Panc1 (cell line): ENCODE data around the gene FNIP1. TPM values are rescaled to one million over a fixed set of nuclear protein-coding genes. Genes with fewer than 3 reads are reported as not detected.

ENCODE experiments used
- ATAC-seq: fragments of 200-7000 bp; cut with Tn5 transposase; 2 replicates; pipeline ENCODE4 v1.9.1; 2020; ENCODE audit warnings: mild to moderate bottlenecking, moderate library complexity
- BruUV-seq: library from RNA; stranded (reverse); fragments of 400-500 nt; replicated peaks from 2 replicates; lab custom pipeline; 2021; lab: Mats Ljungman, UMichigan
- CTCF ChIA-PET: fragments of 300-600 bp; sonication (Branson Sonifier 250); formaldehyde crosslinking; loops from one replicate; lab custom pipeline; 2022; ENCODE audit warnings: antibody characterized with exemption; lab: Charles Lee
- POLR2A ChIA-PET: fragments of 300-600 bp; sonication (Branson Sonifier 250); formaldehyde crosslinking; loops from one replicate; lab custom pipeline; 2022; ENCODE audit warnings: antibody characterized with exemption; lab: Charles Lee
- DNase-seq: peaks from one replicate; pipeline ENCODE4 v3.0.0-alpha.2; 2010; ENCODE audit warnings: low read depth, low spot score
- H3K27ac ChIP-seq: 2 replicates; pipeline ENCODE4 v1.5.1; 2011; ENCODE audit warnings: mild to moderate bottlenecking, low read length, inconsistent platforms
- H3K27me3 ChIP-seq: fragments of 200-500 bp; sonication (Bioruptor generic); 2 replicates; pipeline ENCODE4 v1.6.0; 2014; ENCODE audit warnings: low read length, inconsistent platforms; ENCODE audit not compliant: control insufficient read depth, insufficient read depth
- H3K36me3 ChIP-seq: fragments of 200-500 bp; sonication (Bioruptor generic); 2 replicates; pipeline ENCODE4 v1.5.1; 2014; ENCODE audit warnings: inconsistent platforms, mild to moderate bottlenecking, low read length, moderate library complexity; ENCODE audit not compliant: control insufficient read depth, insufficient read depth
- H3K4me1 ChIP-seq: 2 replicates; pipeline ENCODE4 v1.5.1; 2011; ENCODE audit warnings: inconsistent platforms, mild to moderate bottlenecking, low read length, moderate library complexity; ENCODE audit not compliant: control insufficient read depth, insufficient read depth
- H3K4me3 ChIP-seq, 2 experiments: 2 replicates each; pipeline ENCODE4 v1.5.1; 2011 to 2012; ENCODE audit warnings: low read depth in 2 of 2, low read length in 2 of 2, mild to moderate bottlenecking in 2 of 2, inconsistent platforms in 1 of 2, moderate library complexity in 1 of 2
- H3K9me3 ChIP-seq: fragments of 200-500 bp; sonication (Bioruptor generic); 2 replicates; pipeline ENCODE4 v1.5.1; 2014; ENCODE audit warnings: low read depth, mild to moderate bottlenecking, inconsistent platforms, low read length, moderate library complexity; ENCODE audit not compliant: control insufficient read depth, insufficient read depth
- POLR2AphosphoS5 ChIP-seq: IDR thresholded peaks from 2 replicates; pipeline ENCODE4 v1.6.1; 2012; ENCODE audit warnings: mild to moderate bottlenecking, low read depth, low read length, moderate library complexity
- REST ChIP-seq, 2 experiments: IDR thresholded peaks; 2 replicates each; pipeline ENCODE4 v1.6.1; 2011 to 2012; ENCODE audit warnings: low read depth in 2 of 2, control low read depth in 1 of 2, low read length in 1 of 2, mild to moderate bottlenecking in 1 of 2, moderate library complexity in 1 of 2; ENCODE audit not compliant: insufficient read depth in 1 of 2
- SIN3A ChIP-seq: IDR thresholded peaks from 2 replicates; pipeline ENCODE4 v1.6.1; 2012; ENCODE audit warnings: low read depth, mild to moderate bottlenecking, low read length, moderate library complexity, borderline replicate concordance; ENCODE audit not compliant: insufficient read depth
- TCF7L2 ChIP-seq: IDR thresholded peaks from 2 replicates; pipeline ENCODE4 v1.6.1; 2011; ENCODE audit warnings: mild to moderate bottlenecking, low read depth, low read length, inconsistent platforms
- in situ Hi-C: cut with HindIII; loops from 2 replicates; pipeline ENCODE4 v1.10.0; 2016; ENCODE audit warnings: low sequenced_read_pairs, low pct_unique_long_range_greater_than_20kb
- intact Hi-C: fragments of 100-400 bp; cut with micrococcal nuclease; formaldehyde crosslinking; loops from one replicate; pipeline ENCODE4 v1.10.0; 2022; ENCODE audit not compliant: unreplicated experiment
- total RNA-seq: library from RNA; stranded (reverse); gene quantifications from one replicate; pipeline ENCODE4 v1.2.1, GENCODE V29; 2021; ENCODE audit not compliant: unreplicated experiment
- TF ChIP-seq, protein P1 (sequence below): fragments of 450-650 bp; IDR thresholded peaks from 2 replicates; pipeline ENCODE4 v1.5.1; 2017; ENCODE audit warnings: mild to moderate bottlenecking

FNIP1 gene
- total RNA-seq, 1 experiment from 2014 or later, result 48.3 TPM

GRCh38 chr5:131810510-131811249, 13.9 kb upstream of the FNIP1 start:
- H3K27me3 ChIP-seq, result no peaks in the 10 kb centered on the region
- H3K27ac ChIP-seq, result no peak overlapping the region
- ATAC-seq (no peak), DNase-seq (no peak)
- intact Hi-C loops (loop anchor here (2.0 kb wide), 1 partner anchor 196 kb away; no protein-coding TSS in a partner anchor), in situ Hi-C loops (no loop called here)
- H3K36me3 ChIP-seq, result no peaks in the 10 kb centered on the region
- ChIA-PET CTCF (interaction anchor here (1.4 kb wide), 1 partner anchor 197 kb away, joined by 6 read pairs; no protein-coding TSS in a partner anchor), POLR2A (no interaction called here)
- BruUV-seq, result no TSS peak
- H3K4me1 ChIP-seq, result no peaks in the 10 kb centered on the region; the same call in 1 of the 2 replicates
- TF ChIP-seq TCF7L2 (no peak), SIN3A (no peak), POLR2AphosphoS5 (no peak), REST (IDR thresholded peaks at IDR 0.05; ENCODE audit: insufficient read depth in 1 of 2, low read depth in 2 of 2, low read length in 1 of 2) (no peak)
- TF ChIP-seq, protein P1, sequence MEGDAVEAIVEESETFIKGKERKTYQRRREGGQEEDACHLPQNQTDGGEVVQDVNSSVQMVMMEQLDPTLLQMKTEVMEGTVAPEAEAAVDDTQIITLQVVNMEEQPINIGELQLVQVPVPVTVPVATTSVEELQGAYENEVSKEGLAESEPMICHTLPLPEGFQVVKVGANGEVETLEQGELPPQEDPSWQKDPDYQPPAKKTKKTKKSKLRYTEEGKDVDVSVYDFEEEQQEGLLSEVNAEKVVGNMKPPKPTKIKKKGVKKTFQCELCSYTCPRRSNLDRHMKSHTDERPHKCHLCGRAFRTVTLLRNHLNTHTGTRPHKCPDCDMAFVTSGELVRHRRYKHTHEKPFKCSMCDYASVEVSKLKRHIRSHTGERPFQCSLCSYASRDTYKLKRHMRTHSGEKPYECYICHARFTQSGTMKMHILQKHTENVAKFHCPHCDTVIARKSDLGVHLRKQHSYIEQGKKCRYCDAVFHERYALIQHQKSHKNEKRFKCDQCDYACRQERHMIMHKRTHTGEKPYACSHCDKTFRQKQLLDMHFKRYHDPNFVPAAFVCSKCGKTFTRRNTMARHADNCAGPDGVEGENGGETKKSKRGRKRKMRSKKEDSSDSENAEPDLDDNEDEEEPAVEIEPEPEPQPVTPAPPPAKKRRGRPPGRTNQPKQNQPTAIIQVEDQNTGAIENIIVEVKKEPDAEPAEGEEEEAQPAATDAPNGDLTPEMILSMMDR, result peak; percentile 48; the same call in 1 of the 2 replicates
- H3K4me3 ChIP-seq, result no peak overlapping the region
- H3K9me3 ChIP-seq, result no peaks in the 10 kb centered on the region

DNA sequence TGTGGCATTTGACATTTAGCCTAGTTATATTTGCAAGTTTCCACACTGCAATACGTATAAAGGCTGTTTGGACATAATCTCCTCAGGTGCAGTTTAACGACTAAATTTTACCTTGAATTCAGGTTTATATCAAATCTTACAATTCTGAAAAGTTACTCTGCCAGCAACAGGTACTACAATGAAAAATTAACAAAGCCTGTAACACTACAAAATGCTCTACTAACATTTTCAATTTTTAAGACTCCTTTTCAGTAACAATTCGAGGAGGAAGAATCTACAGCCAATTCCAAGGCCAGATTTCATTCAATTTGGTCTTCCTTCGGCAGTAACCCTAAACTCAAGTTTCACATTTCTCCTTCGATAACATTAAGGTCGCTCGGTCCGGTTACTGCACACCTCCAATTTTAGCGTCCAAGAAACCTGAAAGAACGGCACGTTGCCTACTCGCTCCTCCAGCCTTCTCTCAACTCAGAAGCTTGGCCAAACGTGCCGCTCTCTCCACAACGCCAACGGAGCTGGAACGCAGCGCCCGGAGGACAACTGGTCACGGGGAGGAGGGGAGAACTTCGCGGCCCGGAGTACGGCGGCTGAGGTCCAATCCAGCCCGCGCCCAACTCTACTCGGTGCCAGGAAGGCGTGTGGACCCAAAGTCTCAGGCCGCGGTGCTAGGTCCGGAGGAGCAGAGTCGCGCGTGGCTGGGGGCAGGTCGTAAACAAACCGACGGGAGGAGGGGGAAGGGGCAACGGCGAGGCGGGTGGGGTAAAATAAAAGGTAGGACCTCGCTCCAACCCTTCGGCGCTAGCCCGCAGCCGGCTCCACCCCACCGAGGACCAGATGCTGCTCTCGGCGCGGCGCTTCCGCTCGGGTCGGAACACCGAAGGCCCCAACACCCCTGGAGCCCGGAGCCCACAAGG, 681 bp downstream of the FNIP1 start:
- ATAC-seq (peak; percentile 55), DNase-seq (no peak)
- POLR2A ChIA-PET, result no interaction called here
- H3K4me1 ChIP-seq, result peaks cover 21% of the 10 kb centered on the region
- TF ChIP-seq REST (IDR thresholded peaks at IDR 0.05; ENCODE audit: insufficient read depth in 1 of 2, low read depth in 2 of 2, low read length in 1 of 2) (no peak), TCF7L2 (no peak), POLR2AphosphoS5 (no peak)
- H3K4me3 ChIP-seq, result peak overlapping the region; percentile 96 to 99
- intact Hi-C loops, result no loop called here
- in situ Hi-C loops, result no loop called here
- peaks cover 3% of the 10 kb centered on the region for H3K36me3 ChIP-seq
- H3K27ac ChIP-seq, result peak overlapping the region; percentile 96
- H3K27me3 ChIP-seq, result no peaks in the 10 kb centered on the region
- BruUV-seq, result no TSS peak
- no peaks in the 10 kb centered on the region for H3K9me3 ChIP-seq
- CTCF ChIA-PET, result no interaction called here
